Measurements from ENCODE around the gene BMF.
"Not testable (repeated sequence)": the region's sequence is repeated elsewhere in the genome, so short reads cannot be mapped to it uniquely, and the experiment has no call there.

The BMF gene

DNA sequence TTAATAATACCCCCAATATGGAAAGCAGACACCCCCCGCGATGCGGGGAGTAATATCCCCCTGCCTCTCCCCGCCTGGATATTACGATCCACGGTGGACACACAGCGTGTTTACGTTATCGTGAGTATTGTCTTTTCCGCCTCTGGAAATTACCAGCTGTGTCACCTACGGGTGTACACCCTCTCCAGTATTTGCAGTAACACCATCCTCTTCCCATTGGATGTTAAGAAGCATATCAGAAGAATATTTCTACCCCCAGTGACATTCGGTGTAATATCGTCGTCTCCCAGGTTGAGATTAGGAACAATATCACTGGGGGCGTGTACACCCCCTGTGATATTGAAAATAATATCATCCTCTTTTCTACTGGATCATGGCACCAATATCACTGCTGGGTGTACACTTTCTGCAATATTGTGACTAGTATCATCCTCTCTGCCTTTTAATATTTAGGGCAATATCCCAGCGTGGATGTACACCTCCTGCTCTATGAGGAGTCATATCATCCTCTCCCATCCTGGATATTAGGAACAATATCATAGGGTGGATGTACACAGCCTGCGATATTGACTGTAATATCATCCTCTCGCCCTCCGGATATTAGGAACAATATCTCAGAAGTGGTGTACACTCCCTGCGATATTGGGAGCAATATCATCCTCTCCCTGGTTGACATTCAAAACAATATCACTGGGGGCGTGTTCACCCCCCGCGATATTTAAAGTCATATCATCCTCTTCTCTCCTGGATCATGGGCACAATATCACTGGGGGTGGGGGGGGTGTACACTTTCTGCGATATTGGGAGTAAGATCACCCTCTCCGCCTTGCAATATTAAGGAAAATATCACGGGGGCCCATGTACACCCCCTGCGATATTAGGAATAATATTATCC lies 20.3 kb upstream of the BMF start:
- DNase-seq (ENCODE audit: low read depth in 3 of 3), result no peak

- DNase-seq (ENCODE audit: low read depth in 3 of 3), result no peak
These were observed 17.3 kb upstream of the BMF start for GRCh38 chr15:40125950-40126349.

DNA sequence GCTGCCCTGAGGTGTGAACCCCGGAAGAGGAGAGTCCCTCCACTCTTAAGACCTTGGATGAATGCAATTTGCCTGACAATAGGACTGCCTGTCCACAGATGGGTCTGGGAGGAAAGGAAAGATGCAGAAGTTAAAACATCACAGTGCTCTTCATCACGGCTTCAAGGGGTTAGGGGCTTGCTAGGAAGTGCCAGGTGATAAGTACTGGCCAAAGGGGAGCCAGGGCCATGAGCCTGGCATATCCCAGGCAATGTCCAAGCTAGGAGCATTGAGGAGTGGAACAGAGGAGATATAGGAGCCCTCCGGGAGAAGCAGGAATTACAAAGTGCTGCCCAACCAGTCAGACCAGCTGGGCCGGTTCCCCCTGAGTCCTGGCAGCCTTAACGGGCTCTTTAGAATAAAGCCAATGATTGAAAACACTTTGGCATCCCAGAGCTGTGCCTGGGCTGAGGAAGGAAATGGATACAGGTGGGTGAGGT lies 16.2 kb upstream of the BMF start:
- not testable (repeated sequence) for DNase-seq (ENCODE audit: low read depth in 3 of 3)

DNA sequence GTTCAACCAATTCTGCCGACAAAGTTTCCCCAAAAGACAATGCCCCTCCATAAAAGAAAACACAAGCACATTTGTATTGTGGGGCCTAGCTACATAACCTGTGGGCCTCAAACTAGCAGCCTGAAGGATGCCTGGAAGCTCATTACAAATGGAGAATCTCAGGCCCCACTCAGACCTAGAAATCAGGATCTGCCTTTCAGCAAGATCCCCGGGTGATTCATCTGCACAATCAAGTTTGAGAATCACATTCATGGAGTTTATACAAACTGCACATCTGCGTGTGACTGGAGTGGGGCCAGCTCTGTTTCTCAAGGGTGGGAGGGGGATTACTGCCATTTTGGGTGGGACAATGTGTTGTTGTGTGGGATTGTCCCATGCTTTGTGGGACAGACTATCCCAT lies 15.7 kb upstream of the BMF start:
- not testable (repeated sequence) for DNase-seq (ENCODE audit: low read depth in 3 of 3)

- DNase-seq (ENCODE audit: low read depth in 3 of 3), result not testable (repeated sequence)
These were observed 15.2 kb upstream of the BMF start for GRCh38 chr15:40123863-40124262.

- DNase-seq (ENCODE audit: low read depth in 3 of 3), result not testable (repeated sequence)
These were observed 14.3 kb upstream of the BMF start for GRCh38 chr15:40122989-40123388.

- DNase-seq (ENCODE audit: low read depth in 3 of 3), result no peak
These were observed 13.4 kb upstream of the BMF start for GRCh38 chr15:40121911-40122638.

DNA sequence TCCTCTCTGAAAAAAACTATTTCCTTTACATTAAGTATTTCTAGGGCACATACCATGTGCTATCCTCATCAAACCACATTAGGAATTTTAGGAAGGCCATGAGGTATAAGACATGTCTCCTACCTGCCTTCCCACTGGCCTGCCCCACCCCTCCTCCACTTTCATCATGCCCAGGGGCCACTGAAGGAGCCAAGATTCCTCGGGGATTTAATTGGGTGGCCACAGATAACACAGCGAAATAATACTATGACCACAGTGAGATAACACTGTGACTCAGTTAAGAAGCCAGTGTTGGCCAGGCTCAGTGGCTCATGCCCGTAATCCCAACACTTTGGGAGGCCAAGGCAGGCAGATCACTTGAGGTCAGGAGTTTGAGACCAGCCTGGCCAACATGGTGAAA lies 9.8 kb upstream of the BMF start:
- DNase-seq (ENCODE audit: low read depth in 3 of 3), result no peak

GRCh38 chr15:40115670-40116093 lies 7.0 kb upstream of the BMF start:
- DNase-seq (ENCODE audit: low read depth in 3 of 3), result no peak

DNA sequence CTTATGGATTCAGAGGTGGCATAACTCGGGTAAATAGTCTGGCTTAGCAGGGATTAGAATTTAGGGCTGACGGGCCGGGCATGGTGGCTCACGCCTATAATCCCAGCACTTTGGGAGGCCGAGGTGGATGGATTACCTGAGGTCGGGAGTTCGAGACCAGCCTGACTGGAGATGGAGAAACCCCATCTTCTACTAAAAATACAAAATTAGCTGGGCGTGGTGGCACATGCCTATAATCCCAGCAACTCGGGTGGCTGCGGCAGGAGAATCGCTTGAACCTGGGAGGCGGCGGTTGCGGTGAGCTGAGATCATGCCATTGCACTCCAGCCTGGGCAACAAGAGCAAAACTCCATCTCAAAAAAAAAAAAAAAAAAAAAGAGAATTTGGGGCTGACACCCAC lies 6.4 kb upstream of the BMF start:
- not testable (repeated sequence) for DNase-seq (ENCODE audit: low read depth in 3 of 3)

- no peak for DNase-seq (ENCODE audit: low read depth in 3 of 3)
These were observed 5.5 kb upstream of the BMF start for GRCh38 chr15:40114218-40114617.

DNA sequence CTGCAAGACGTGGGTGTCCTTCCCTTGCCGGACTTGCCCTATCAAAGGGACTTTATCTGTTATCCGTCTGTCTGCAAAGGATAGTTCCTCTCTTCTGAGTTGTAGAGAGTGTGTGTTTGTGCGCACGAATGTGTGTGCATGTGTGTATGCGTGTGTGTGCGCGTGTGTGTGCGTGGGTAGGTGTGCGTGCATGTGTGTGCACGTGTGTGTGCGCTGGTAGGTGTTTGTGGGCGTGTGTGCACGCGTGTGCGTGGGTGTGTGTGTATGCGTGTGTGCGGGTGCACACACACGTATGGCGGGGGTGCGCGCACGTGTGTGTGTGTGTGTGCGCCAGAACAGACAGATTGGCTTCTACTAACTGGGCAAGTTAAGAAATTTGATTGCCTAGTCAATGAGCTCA lies 4.1 kb upstream of the BMF start:
- DNase-seq (ENCODE audit: low read depth in 3 of 3), result no peak

DNA sequence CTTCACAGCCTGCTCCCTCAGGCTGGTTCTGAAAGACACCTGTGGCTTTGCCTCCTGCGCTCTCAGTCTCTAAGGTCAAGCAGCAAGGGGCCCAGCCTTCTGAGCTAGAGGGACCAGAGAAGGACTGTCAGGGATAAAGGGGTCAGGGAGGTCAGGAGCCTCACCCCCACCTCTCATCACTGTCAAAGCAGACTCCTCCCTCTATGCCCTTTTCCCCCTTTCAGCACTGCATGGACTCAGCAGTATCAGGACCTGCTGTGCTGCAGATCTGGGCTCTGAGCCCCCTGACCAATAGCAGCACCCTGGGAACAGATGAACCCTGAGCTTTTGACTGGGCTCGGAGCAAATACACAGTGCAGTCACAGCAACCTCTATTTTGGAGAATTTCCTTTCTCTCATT lies 3.2 kb upstream of the BMF start:
- no peak for DNase-seq (ENCODE audit: low read depth in 3 of 3)

GRCh38 chr15:40110866-40111550 lies 2.3 kb upstream of the BMF start:
- DNase-seq (ENCODE audit: low read depth in 3 of 3), result no peak

DNA sequence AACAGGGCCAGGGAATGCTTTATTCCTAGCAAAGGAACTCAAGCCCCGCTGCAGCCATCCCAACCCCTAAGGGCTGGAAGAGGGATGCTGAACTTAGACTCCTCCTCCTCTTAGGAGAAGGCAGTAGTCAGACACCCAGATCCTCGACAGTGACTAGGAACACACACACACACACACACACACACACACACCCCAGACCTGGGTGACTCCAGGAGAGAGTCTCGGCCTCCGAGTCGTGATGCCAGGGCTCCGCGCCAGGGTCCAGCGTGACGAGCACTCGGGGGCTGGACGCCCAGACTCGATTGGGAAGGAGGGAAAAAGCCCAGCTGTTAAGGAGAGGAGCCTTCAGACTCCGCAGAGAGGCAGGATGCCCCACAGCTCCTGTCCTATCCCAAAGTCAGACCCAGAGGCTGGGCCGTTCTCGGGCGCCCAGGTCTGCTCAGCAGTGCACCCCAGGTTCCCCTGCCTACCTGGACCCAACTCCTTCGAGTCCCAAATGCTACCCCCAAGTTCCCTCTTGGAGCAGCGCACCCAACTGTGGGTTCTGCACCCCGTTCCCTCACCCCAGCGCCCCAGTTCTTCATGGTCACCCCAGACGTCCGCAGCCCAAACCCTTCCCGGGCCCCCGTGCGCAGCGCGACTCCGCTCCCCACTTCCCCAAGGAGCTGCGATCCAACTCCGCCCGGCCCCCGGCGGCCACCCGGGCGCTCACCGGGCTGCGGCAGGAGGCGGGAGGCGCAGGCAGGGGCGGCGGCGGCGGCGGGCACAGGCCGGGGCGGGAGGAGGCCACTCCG lies 421 bp downstream of the BMF start:
- DNase-seq (ENCODE audit: low read depth in 3 of 3), result no peak

GRCh38 chr15:40106203-40107161 lies 2.2 kb downstream of the BMF start:
- DNase-seq (ENCODE audit: low read depth in 3 of 3), result no peak

GRCh38 chr15:40105517-40106202 lies 3.0 kb downstream of the BMF start:
- DNase-seq (ENCODE audit: low read depth in 3 of 3), result peak in 1 of 3 experiments; percentile 37

DNA sequence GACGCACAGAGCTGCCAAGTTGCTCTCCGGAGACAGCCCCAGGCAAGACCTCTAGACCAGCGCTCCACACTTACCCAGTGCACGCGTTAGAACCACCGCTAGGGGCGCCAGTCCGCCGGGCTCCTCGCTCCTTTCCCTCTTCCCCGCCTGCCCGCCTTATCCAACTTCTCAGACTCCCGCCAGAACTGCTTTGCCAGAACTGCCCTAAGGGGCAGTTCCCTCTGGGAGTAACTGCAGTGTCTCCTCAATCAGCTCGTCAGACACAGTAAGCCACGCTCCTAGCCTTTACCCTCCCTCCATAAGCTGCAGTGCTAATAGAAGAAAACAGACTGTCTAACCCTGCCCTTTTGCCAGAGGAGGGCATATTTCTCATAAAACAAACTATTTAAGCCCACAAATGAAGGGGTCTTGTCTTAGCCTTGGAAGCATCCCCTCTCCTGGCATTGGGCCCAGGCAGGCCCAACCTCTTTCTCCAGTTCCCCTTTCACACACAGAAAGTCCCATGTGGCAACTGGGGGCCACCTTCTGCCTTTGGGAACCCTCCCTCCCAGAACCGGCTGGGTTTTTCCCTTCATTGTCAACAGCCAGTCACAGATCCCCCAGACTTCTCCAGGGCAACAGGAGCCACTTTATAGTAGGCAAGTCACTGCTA lies 3.7 kb downstream of the BMF start:
- DNase-seq (ENCODE audit: low read depth in 3 of 3), result peak; percentile 56 to 78 (median 61)

DNA sequence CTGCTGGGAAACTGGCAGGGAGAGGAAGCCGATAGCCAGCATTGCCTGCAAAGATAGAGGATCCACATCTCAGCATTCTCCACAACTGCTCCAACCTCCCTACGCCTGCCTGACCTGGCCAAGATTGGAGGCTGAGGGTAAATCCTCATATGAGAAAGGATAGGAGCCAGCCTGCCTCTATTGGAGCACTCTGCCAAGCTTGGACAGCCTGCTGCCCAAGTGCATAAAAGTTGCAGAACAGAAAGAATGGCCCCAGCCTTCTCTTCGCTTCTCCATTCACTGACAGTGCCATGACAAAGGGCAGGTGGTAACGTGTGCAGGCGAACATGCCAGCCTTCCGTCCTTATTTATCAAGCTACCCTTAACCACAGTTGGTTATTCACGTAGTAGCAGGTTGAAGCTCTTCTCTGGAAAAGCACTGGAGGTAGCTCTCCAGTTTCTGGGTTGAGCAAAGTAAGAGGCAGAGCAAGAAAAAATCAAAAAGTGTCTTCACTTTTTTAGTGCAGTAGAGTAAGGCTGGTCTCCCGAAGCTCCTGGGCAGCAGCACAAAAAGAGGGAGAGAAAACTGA lies 4.3 kb downstream of the BMF start:
- DNase-seq (ENCODE audit: low read depth in 3 of 3), result no peak

All from stimulated activated CD4-positive, alpha-beta T cell treated with anti-CD3 and anti-CD28 coated beads, TNF-alpha, amount 100 ng/mL, for 4 hours (primary cell).